CD8-positive, alpha-beta memory T cell (primary cell): Measurements from ENCODE around the gene PDLIM5. TPM values are rescaled to one million over a fixed set of nuclear protein-coding genes. Genes with fewer than 3 reads are reported as not detected.

Source experiments
- CTCF ChIA-PET: fragments of 350-600 bp; sonication (Branson Sonifier 250); formaldehyde crosslinking; loops from one replicate; lab custom pipeline; 2021; ENCODE audit warnings: antibody characterized with exemption; lab: Charles Lee
- POLR2A ChIA-PET: fragments of 350-600 bp; sonication (Branson Sonifier 250); formaldehyde crosslinking; loops from one replicate; lab custom pipeline; 2021; ENCODE audit warnings: antibody characterized with exemption; lab: Charles Lee
- DNase-seq, 5 donors: peaks; one replicate each; pipeline versions ENCODE4 v3.0.0 to v3.0.0-alpha.2; 2020 to 2022; ENCODE audit warnings: mixed read lengths in 1 of 5
- H3K27ac ChIP-seq: one replicate; pipeline ENCODE4 v1.7.0; 2013; ENCODE audit warnings: low read depth, mild to moderate bottlenecking, low read length, moderate library complexity
- H3K27me3 ChIP-seq: 2 replicates; pipeline ENCODE4 v1.7.0; 2013; ENCODE audit warnings: low read length, mild to moderate bottlenecking; ENCODE audit not compliant: insufficient read depth, poor library complexity, severe bottlenecking
- H3K36me3 ChIP-seq: 2 replicates; pipeline ENCODE4 v1.7.0; 2013; ENCODE audit warnings: mild to moderate bottlenecking, low read length, moderate library complexity; ENCODE audit not compliant: insufficient read depth
- H3K4me1 ChIP-seq: 2 replicates; pipeline ENCODE4 v1.7.0; 2013; ENCODE audit warnings: mild to moderate bottlenecking, low read length, moderate library complexity; ENCODE audit not compliant: insufficient read depth
- H3K4me3 ChIP-seq: 2 replicates; pipeline ENCODE4 v1.7.0; 2013; ENCODE audit warnings: mild to moderate bottlenecking, low read length
- H3K9me3 ChIP-seq: 2 replicates; pipeline ENCODE4 v1.7.0; 2013; ENCODE audit warnings: mild to moderate bottlenecking, low read length
- H3K27ac Mint-ChIP-seq, 8 donors: one replicate each; pipeline ENCODE4 v1.8.0; 2020 to 2021; ENCODE audit warnings: mixed read lengths in 8 of 8, mild to moderate bottlenecking in 6 of 8, inconsistent platforms in 3 of 8, moderate library complexity in 3 of 8
- H3K27me3 Mint-ChIP-seq, 2 donors: one replicate each; pipeline ENCODE4 v1.8.0; 2020 to 2021; ENCODE audit warnings: mixed read lengths in 2 of 2, mild to moderate bottlenecking in 1 of 2, moderate library complexity in 1 of 2
- H3K36me3 Mint-ChIP-seq, 3 donors: one replicate each; pipeline ENCODE4 v1.8.0; 2020 to 2021; ENCODE audit warnings: mixed read lengths in 3 of 3, inconsistent platforms in 1 of 3, mild to moderate bottlenecking in 1 of 3
- H3K4me1 Mint-ChIP-seq, 3 donors: one replicate each; pipeline ENCODE4 v1.8.0; 2020 to 2021; ENCODE audit warnings: mixed read lengths in 3 of 3, inconsistent platforms in 1 of 3, mild to moderate bottlenecking in 1 of 3
- H3K4me3 Mint-ChIP-seq, 7 donors: one replicate each; pipeline ENCODE4 v1.8.0; 2020 to 2021; ENCODE audit warnings: mixed read lengths in 7 of 7, mild to moderate bottlenecking in 6 of 7, moderate library complexity in 4 of 7, inconsistent platforms in 2 of 7
- H3K9me3 Mint-ChIP-seq, 5 donors: one replicate each; pipeline ENCODE4 v1.8.0; 2020 to 2022; ENCODE audit warnings: mixed read lengths in 5 of 5, mild to moderate bottlenecking in 3 of 5, moderate library complexity in 2 of 5, inconsistent platforms in 1 of 5
- polyA plus RNA-seq: library from polyadenylated mRNA; unstranded; fragments of 300-500 nt; fragmentation: Illumina TruSeq; gene quantifications from one replicate; pipeline ENCODE4 v1.2.3, GENCODE V29; 2021
- total RNA-seq, 2 experiments: library from RNA; stranded (reverse); gene quantifications; one replicate each; pipeline ENCODE4 v1.2.3, GENCODE V29; 2021

Gene PDLIM5
- total and polyA plus RNA-seq, 3 experiments from 2014 or later = 27.0 to 50.2 (median 27.4) TPM

GRCh38 chr4:94447754-94448411, 3.9 kb upstream of the PDLIM5 start:
- no peak for DNase-seq
- CTCF ChIA-PET = no interaction called here
- peaks cover 10% of the 10 kb centered on the region for H3K4me1 ChIP-seq
- Mint-ChIP-seq H3K27ac (no peak overlapping the region), H3K27me3 (peaks cover 12 to 32% of the 10 kb centered on the region in 2 donors), H3K9me3 (no peaks in the 10 kb centered on the region), H3K4me3 (no peak overlapping the region), H3K4me1 (peaks cover 11 to 14% (median 13%) of the 10 kb centered on the region in 3 donors), H3K36me3 (peaks cover 0 to 8% (median 0%) of the 10 kb centered on the region in 3 donors)
- H3K36me3 ChIP-seq = no peaks in the 10 kb centered on the region
- H3K9me3 ChIP-seq = no peaks in the 10 kb centered on the region
- POLR2A ChIA-PET = no interaction called here
- H3K27ac ChIP-seq = no peak overlapping the region
- H3K27me3 ChIP-seq = peaks cover 3% of the 10 kb centered on the region
- no peak overlapping the region for H3K4me3 ChIP-seq

- no peak for DNase-seq
- CTCF ChIA-PET = no interaction called here
- peaks cover 20 to 24% (median 23%) of the 10 kb centered on the region in 3 donors for H3K4me1 Mint-ChIP-seq
- Histone ChIP-seq H3K36me3 (no peaks in the 10 kb centered on the region), H3K9me3 (no peaks in the 10 kb centered on the region), H3K27ac (no peak overlapping the region), H3K27me3 (peaks cover 3% of the 10 kb centered on the region), H3K4me3 (no peak overlapping the region), H3K4me1 (peaks cover 15% of the 10 kb centered on the region)
- no peaks in the 10 kb centered on the region for H3K9me3 Mint-ChIP-seq
- H3K4me3 Mint-ChIP-seq = peak overlapping the region in 1 of 7 donors; percentile 38
- peaks cover 0 to 8% (median 0%) of the 10 kb centered on the region in 3 donors for H3K36me3 Mint-ChIP-seq
- POLR2A ChIA-PET = no interaction called here
- H3K27ac Mint-ChIP-seq = peak overlapping the region in 1 of 8 donors; percentile 52
- peaks cover 12 to 32% of the 10 kb centered on the region in 2 donors for H3K27me3 Mint-ChIP-seq
Measured at GRCh38 chr4:94448815-94449375, 2.8 kb upstream of the PDLIM5 start.

- H3K4me3 ChIP-seq = peak overlapping the region; percentile 70
- H3K27ac ChIP-seq = no peak overlapping the region
- peaks cover 3% of the 10 kb centered on the region for H3K27me3 ChIP-seq
- ChIA-PET POLR2A (interaction anchor here (0.7 kb wide), 1 partner anchor 9 kb away, joined by 3 read pairs; no protein-coding TSS in a partner anchor), CTCF (interaction anchor here (1.2 to 1.6 kb wide), 2 partner anchors 10 to 44 kb away, joined by 3 read pairs; no protein-coding TSS in a partner anchor)
- peak overlapping the region; percentile 33 to 88 (median 68) for H3K27ac Mint-ChIP-seq
- H3K9me3 Mint-ChIP-seq = no peaks in the 10 kb centered on the region
- peaks cover 12 to 27% of the 10 kb centered on the region in 2 donors for H3K27me3 Mint-ChIP-seq
- peaks cover 15% of the 10 kb centered on the region for H3K4me1 ChIP-seq
- peaks cover 0 to 9% (median 2%) of the 10 kb centered on the region in 3 donors for H3K36me3 Mint-ChIP-seq
- DNase-seq = no peak
- no peaks in the 10 kb centered on the region for H3K9me3 ChIP-seq
- peak overlapping the region; percentile 83 to 96 (median 91) for H3K4me3 Mint-ChIP-seq
- peaks cover 28 to 38% (median 36%) of the 10 kb centered on the region in 3 donors for H3K4me1 Mint-ChIP-seq
- H3K36me3 ChIP-seq = no peaks in the 10 kb centered on the region
Measured at GRCh38 chr4:94451051-94451694, 569 bp upstream of the PDLIM5 start.

GRCh38 chr4:94452476-94453371, 982 bp downstream of the PDLIM5 start:
- Histone ChIP-seq H3K4me1 (peaks cover 18% of the 10 kb centered on the region), H3K4me3 (peak overlapping the region; percentile 70), H3K27ac (peak overlapping the region; percentile 72), H3K36me3 (no peaks in the 10 kb centered on the region), H3K9me3 (no peaks in the 10 kb centered on the region), H3K27me3 (peaks cover 3% of the 10 kb centered on the region)
- peaks cover 0 to 12% (median 2%) of the 10 kb centered on the region in 3 donors for H3K36me3 Mint-ChIP-seq
- H3K27me3 Mint-ChIP-seq = peaks cover 7 to 15% of the 10 kb centered on the region in 2 donors
- peak overlapping the region; percentile 5 to 94 (median 76) for H3K27ac Mint-ChIP-seq
- H3K4me1 Mint-ChIP-seq = peaks cover 28 to 46% (median 43%) of the 10 kb centered on the region in 3 donors
- CTCF ChIA-PET = interaction anchor here (1.6 kb wide), 1 partner anchor 8 kb away, joined by 3 read pairs; no protein-coding TSS in a partner anchor
- H3K9me3 Mint-ChIP-seq = no peaks in the 10 kb centered on the region
- POLR2A ChIA-PET = no interaction called here
- DNase-seq = peak in 4 of 5 donors; percentile 1 to 51 (median 8)
- H3K4me3 Mint-ChIP-seq = peak overlapping the region; percentile 83 to 96 (median 91)

GRCh38 chr4:94453391-94453963, 1.7 kb downstream of the PDLIM5 start:
- POLR2A ChIA-PET = no interaction called here
- CTCF ChIA-PET = no interaction called here
- DNase-seq = no peak
- H3K36me3 Mint-ChIP-seq = peaks cover 0 to 12% (median 2%) of the 10 kb centered on the region in 3 donors
- peak overlapping the region; percentile 83 to 96 (median 91) for H3K4me3 Mint-ChIP-seq
- H3K27me3 Mint-ChIP-seq = peaks cover under 1 to 7% of the 10 kb centered on the region in 2 donors
- H3K27ac Mint-ChIP-seq = peak overlapping the region in 3 of 8 donors; percentile 5 to 78 (median 57)
- Histone ChIP-seq H3K36me3 (no peaks in the 10 kb centered on the region), H3K4me1 (peaks cover 18% of the 10 kb centered on the region), H3K27ac (peak overlapping the region; percentile 72), H3K27me3 (peaks cover 3% of the 10 kb centered on the region), H3K9me3 (no peaks in the 10 kb centered on the region), H3K4me3 (peak overlapping the region; percentile 70)
- H3K4me1 Mint-ChIP-seq = peaks cover 29 to 49% (median 45%) of the 10 kb centered on the region in 3 donors
- no peaks in the 10 kb centered on the region for H3K9me3 Mint-ChIP-seq

GRCh38 chr4:94454405-94454804, 2.7 kb downstream of the PDLIM5 start:
- Mint-ChIP-seq H3K4me3 (no peak overlapping the region), H3K27ac (no peak overlapping the region), H3K27me3 (no peaks in the 10 kb centered on the region), H3K36me3 (peaks cover 0 to 12% (median 2%) of the 10 kb centered on the region in 3 donors), H3K9me3 (no peaks in the 10 kb centered on the region), H3K4me1 (peaks cover 29 to 51% (median 49%) of the 10 kb centered on the region in 3 donors)
- ChIA-PET POLR2A (no interaction called here), CTCF (no interaction called here)
- Histone ChIP-seq H3K4me3 (no peak overlapping the region), H3K36me3 (no peaks in the 10 kb centered on the region), H3K27me3 (peaks cover 3% of the 10 kb centered on the region), H3K4me1 (peaks cover 18% of the 10 kb centered on the region), H3K27ac (no peak overlapping the region), H3K9me3 (no peaks in the 10 kb centered on the region)
- DNase-seq = no peak

- H3K9me3 ChIP-seq = no peaks in the 10 kb centered on the region
- peaks cover 29 to 55% (median 49%) of the 10 kb centered on the region in 3 donors for H3K4me1 Mint-ChIP-seq
- H3K27me3 Mint-ChIP-seq = no peaks in the 10 kb centered on the region
- H3K4me3 ChIP-seq = no peak overlapping the region
- H3K36me3 Mint-ChIP-seq = peaks cover 0 to 12% (median 2%) of the 10 kb centered on the region in 3 donors
- H3K27ac Mint-ChIP-seq = no peak overlapping the region
- H3K27ac ChIP-seq = no peak overlapping the region
- peaks cover 18% of the 10 kb centered on the region for H3K4me1 ChIP-seq
- peak overlapping the region in 1 of 7 donors; percentile 30 for H3K4me3 Mint-ChIP-seq
- ChIA-PET POLR2A (no interaction called here), CTCF (interaction anchor here (1.4 kb wide), 1 partner anchor 12 kb away, joined by 3 read pairs; no protein-coding TSS in a partner anchor)
- H3K9me3 Mint-ChIP-seq = no peaks in the 10 kb centered on the region
- H3K27me3 ChIP-seq = peaks cover 3% of the 10 kb centered on the region
- no peaks in the 10 kb centered on the region for H3K36me3 ChIP-seq
- DNase-seq = no peak
Measured at GRCh38 chr4:94455081-94455480, 3.3 kb downstream of the PDLIM5 start.
